GM21528 (cell line): ENCODE data around the gene ZCWPW1.

Experiments
- ATAC-seq: cut with Tn5 transposase; IDR thresholded peaks from one replicate; pipeline ENCODE4 v1.9.1; 2021; ENCODE audit warnings: mild to moderate bottlenecking, moderate library complexity; ENCODE audit not compliant: unreplicated experiment, low FRiP score

Gene ZCWPW1

GRCh38 chr7:100433592-100434296 lies 5.2 kb upstream of the ZCWPW1 start:
- no peak for ATAC-seq

- ATAC-seq, result no peak
Observed at GRCh38 chr7:100433276-100433591, 4.7 kb upstream of the ZCWPW1 start.

- ATAC-seq, result no peak
Observed at GRCh38 chr7:100432621-100433275, 4.2 kb upstream of the ZCWPW1 start.

- no peak for ATAC-seq
Observed at GRCh38 chr7:100432053-100432452, 3.5 kb upstream of the ZCWPW1 start.

GRCh38 chr7:100431286-100431735 lies 2.8 kb upstream of the ZCWPW1 start:
- no peak for ATAC-seq

- ATAC-seq, result no peak
Observed at GRCh38 chr7:100430493-100431285, 2.2 kb upstream of the ZCWPW1 start.

- peak; percentile 43 for ATAC-seq
Observed at GRCh38 chr7:100429637-100430492, 1.4 kb upstream of the ZCWPW1 start, which contains the start of gene MEPCE. MEPCE (plus strand) TSS chr7:100429831; CDS start chr7:100430019, 188 bp downstream.

- ATAC-seq, result peak; percentile 38
Observed at GRCh38 chr7:100428967-100429636, 599 bp upstream of the ZCWPW1 start.

GRCh38 chr7:100427762-100428198 lies 723 bp downstream of the ZCWPW1 start:
- no peak for ATAC-seq

- no peak for ATAC-seq
Observed at GRCh38 chr7:100426516-100426915, 2.0 kb downstream of the ZCWPW1 start.

GRCh38 chr7:100425347-100425746 lies 3.2 kb downstream of the ZCWPW1 start:
- no peak for ATAC-seq

GRCh38 chr7:100423315-100423714 lies 5.2 kb downstream of the ZCWPW1 start:
- no peak for ATAC-seq

- no peak for ATAC-seq
Observed at GRCh38 chr7:100419660-100420226, 8.8 kb downstream of the ZCWPW1 start.

- no peak for ATAC-seq
Observed at GRCh38 chr7:100418930-100419659, 9.4 kb downstream of the ZCWPW1 start.

GRCh38 chr7:100415448-100415847 lies 13.1 kb downstream of the ZCWPW1 start:
- no peak for ATAC-seq

GRCh38 chr7:100413889-100414288 lies 14.6 kb downstream of the ZCWPW1 start:
- ATAC-seq, result no peak

GRCh38 chr7:100413346-100413745 lies 15.2 kb downstream of the ZCWPW1 start:
- ATAC-seq, result no peak

GRCh38 chr7:100411101-100411500 lies 17.4 kb downstream of the ZCWPW1 start:
- no peak for ATAC-seq
